Activated T-cell treated with anti-CD3 and anti-CD28 coated beads, Interleukin-2, amount 50 U/mL, for 4 hours (primary cell): ENCODE results near the gene MCF2L2. TPM values are rescaled to one million over a fixed set of nuclear protein-coding genes. Genes with fewer than 3 reads are reported as not detected.

Experiments
- ATAC-seq, 2 donors: fragments of 200-7000 bp; cut with Tn5 transposase; one replicate each; pipeline ENCODE4 v1.10.0; 2021
- DNase-seq: peaks from one replicate; pipeline ENCODE4 v3.0.0-alpha.2; 2020
- H3K27me3 Mint-ChIP-seq: one replicate; pipeline ENCODE4 v1.8.0; 2021; ENCODE audit warnings: low read depth, mixed read lengths
- H3K36me3 Mint-ChIP-seq: one replicate; pipeline ENCODE4 v1.8.0; 2022; ENCODE audit warnings: mixed read lengths; ENCODE audit not compliant: insufficient read depth
- H3K4me1 Mint-ChIP-seq: one replicate; pipeline ENCODE4 v1.8.0; 2021; ENCODE audit warnings: low read depth, mixed read lengths
- H3K4me3 Mint-ChIP-seq: one replicate; pipeline ENCODE4 v1.8.0; 2021; ENCODE audit warnings: mild to moderate bottlenecking, moderate library complexity, mixed read lengths
- H3K9me3 Mint-ChIP-seq: one replicate; pipeline ENCODE4 v1.8.0; 2021; ENCODE audit warnings: mixed read lengths
- total RNA-seq, 3 donors: library from RNA; stranded (reverse); gene quantifications; one replicate each; pipeline ENCODE4 v1.2.1, GENCODE V29; 2021

The MCF2L2 gene
- total RNA-seq, 3 donors from 2014 or later = 0.58 to 1.4 (median 1.3) TPM

DNA sequence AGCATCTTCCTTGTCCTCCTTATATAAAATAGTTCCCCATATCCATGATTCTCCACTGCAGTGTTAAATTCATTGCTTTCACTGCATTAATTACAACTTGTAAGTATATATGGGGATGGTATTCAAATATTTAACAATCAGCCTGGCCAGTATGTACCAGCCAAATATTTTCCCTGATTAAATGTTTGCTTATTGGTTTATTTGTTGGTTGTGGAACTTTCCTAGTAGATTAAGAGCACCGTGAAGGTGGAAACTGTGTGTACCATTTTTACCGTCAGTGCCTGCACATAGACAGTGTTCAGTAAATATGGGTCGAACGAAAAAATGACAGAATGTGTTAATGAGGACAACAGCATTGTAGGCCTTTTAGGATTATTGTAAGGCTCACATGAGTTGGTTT lies 272.9 kb downstream of the MCF2L2 start:
- peaks cover 20% of the 10 kb centered on the region for H3K4me1 Mint-ChIP-seq
- no peak for ATAC-seq
- no peak for DNase-seq
- no peak overlapping the region for H3K4me3 Mint-ChIP-seq
- H3K36me3 Mint-ChIP-seq = peaks cover 10% of the 10 kb centered on the region
- H3K9me3 Mint-ChIP-seq = no peaks in the 10 kb centered on the region
- H3K27me3 Mint-ChIP-seq = no peaks in the 10 kb centered on the region

DNA sequence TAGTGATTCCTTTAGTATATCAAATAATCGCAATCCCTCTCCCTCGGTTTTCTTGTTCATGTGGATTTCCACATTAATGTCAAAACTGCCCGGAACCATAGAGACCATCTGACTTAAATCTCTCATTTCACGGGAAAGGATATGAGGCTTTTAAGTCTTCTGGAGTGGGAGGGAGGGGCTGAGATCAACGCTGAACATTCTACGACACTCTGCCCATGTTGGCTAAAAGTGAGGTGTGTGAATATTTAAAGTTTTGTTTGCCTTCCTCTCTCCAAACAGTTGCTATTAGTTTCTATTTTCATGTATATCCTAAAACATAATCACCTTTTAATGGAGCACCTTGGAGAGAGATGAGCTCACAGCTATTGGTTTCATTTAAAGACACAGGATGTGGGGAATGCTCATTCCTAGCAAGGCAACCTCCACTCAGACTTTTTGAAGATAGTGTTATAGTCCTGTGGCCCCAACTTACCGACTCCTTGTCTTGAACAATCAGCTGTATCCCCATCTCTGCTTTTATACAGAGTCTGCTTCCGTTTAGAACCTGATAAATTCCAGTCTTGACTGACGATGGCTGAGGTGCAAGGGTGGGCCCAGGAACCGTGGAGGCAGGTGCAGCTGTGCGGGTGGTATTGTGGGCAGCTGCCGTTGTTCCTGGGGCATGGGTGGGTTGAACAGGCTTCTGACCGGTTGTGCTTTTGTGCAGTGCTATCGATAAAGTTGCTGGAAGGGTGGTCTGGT lies 275.0 kb downstream of the MCF2L2 start:
- H3K36me3 Mint-ChIP-seq = peaks cover 10% of the 10 kb centered on the region
- H3K9me3 Mint-ChIP-seq = no peaks in the 10 kb centered on the region
- no peaks in the 10 kb centered on the region for H3K27me3 Mint-ChIP-seq
- H3K4me3 Mint-ChIP-seq = no peak overlapping the region
- ATAC-seq (no peak), DNase-seq (no peak)
- peaks cover 6% of the 10 kb centered on the region for H3K4me1 Mint-ChIP-seq

DNA sequence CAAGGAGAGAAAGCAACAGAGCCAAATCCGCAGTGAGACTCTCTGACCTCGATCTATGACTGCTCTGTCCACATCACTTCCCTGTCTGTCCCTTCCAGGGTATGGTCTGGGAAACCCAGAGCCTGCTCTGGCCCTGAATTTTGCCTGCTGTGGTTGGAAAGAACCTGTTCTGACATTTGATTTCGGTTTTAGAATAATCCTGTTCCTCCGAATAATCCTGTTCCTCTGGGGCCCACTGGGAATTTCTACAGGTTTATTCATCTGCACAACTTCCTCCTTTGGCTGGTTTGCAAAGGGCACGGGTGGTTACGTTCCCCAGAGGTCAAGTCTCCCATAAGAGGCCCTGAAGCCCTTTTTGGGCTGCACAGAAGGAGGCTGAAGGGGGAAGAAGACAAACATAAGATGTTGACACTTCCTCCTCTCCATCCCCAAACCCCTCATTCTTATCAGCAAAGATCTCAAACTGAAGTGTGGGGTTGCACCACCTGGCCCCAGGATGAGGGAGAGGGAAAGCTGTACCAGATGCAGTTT lies 276.5 kb downstream of the MCF2L2 start:
- Mint-ChIP-seq H3K4me3 (no peak overlapping the region), H3K9me3 (no peaks in the 10 kb centered on the region), H3K36me3 (peaks cover 11% of the 10 kb centered on the region), H3K4me1 (no peaks in the 10 kb centered on the region), H3K27me3 (no peaks in the 10 kb centered on the region)
- DNase-seq (no peak), ATAC-seq (no peak)

DNA sequence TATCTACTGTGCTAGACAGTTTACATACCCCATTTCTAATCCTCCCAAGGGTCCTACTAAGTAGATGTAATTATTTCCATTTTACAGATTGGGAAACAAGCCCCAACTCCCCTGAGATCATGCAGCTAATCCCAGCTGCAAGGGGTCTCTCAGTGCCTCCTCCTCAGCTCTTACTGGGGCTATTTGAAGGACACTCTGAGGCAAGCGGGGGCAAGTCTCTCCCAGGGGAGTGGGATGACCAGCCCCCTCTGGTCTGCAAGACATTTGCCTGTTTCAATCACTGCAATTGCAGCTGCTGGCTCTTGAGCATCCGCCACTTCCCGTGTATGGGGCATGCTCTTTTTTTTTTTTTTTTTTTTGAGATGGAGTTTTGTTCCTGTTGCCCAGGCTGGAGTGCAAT lies 277.3 kb downstream of the MCF2L2 start:
- no peaks in the 10 kb centered on the region for H3K9me3 Mint-ChIP-seq
- H3K27me3 Mint-ChIP-seq = no peaks in the 10 kb centered on the region
- ATAC-seq (no peak), DNase-seq (no peak)
- no peaks in the 10 kb centered on the region for H3K4me1 Mint-ChIP-seq
- peaks cover 11% of the 10 kb centered on the region for H3K36me3 Mint-ChIP-seq
- H3K4me3 Mint-ChIP-seq = no peak overlapping the region

DNA sequence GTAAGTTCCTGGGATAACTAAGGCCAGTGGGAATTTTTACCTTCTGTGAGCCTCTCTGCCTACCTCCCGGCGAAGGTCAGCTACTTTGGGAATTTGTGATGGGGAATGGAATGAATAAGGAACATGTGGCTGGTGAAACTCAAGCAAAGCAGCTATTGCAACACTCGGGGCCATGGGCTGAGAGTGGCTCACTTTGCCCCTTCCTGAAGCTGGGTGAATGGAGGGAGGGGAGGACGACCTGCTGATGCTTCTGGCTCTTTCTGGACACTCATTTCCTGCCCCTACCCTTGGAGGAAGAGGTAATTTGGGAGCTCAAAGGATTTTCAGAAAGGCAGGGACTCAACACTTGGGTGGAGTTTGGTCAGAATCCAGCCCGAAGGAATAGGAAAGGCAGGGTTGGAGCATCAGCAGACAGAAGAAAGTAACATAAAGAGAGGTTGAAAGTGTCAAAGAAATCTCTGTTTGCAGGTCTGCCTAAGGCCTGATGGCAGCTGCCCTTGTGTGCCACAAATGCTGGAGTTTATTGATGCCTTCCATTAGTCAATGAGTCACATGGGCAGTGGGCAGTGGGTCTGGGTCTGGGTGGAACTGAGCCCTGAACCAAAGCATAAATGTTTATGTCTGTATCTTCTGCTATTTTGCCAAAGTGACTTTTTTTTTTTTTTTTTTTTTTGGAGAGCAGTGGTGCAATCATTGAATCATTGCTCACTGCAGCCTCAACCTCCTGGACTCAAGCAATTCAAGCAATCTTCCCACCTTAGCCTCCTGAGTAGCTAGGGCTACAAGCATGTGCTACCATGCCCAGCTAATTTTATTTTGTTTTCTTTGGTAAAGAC lies 278.3 kb downstream of the MCF2L2 start:
- H3K36me3 Mint-ChIP-seq = peaks cover 11% of the 10 kb centered on the region
- no peaks in the 10 kb centered on the region for H3K27me3 Mint-ChIP-seq
- no peaks in the 10 kb centered on the region for H3K9me3 Mint-ChIP-seq
- DNase-seq (no peak), ATAC-seq (no peak)
- H3K4me3 Mint-ChIP-seq = no peak overlapping the region
- no peaks in the 10 kb centered on the region for H3K4me1 Mint-ChIP-seq

DNA sequence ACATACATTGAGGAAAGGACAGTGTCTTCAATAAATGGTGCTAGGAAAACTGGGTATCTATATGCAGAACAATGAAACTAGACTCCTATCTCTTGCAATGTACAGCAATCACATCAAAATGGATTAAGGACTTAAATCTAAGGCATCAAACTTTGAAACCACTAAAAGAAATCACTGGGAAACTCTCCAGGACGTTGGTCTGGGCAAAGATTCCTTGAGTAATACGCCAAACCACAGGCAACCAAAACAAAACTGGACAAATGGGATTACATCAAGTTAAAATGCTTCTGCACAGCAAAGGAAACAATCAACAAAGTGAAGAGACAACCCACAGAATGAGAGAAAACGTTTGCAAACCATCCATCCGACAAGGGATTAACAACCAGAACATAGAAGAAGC lies 280.4 kb downstream of the MCF2L2 start:
- peaks cover 11% of the 10 kb centered on the region for H3K36me3 Mint-ChIP-seq
- H3K4me1 Mint-ChIP-seq = no peaks in the 10 kb centered on the region
- H3K9me3 Mint-ChIP-seq = no peaks in the 10 kb centered on the region
- H3K4me3 Mint-ChIP-seq = no peak overlapping the region
- ATAC-seq (no peak), DNase-seq (no peak)
- H3K27me3 Mint-ChIP-seq = no peaks in the 10 kb centered on the region

DNA sequence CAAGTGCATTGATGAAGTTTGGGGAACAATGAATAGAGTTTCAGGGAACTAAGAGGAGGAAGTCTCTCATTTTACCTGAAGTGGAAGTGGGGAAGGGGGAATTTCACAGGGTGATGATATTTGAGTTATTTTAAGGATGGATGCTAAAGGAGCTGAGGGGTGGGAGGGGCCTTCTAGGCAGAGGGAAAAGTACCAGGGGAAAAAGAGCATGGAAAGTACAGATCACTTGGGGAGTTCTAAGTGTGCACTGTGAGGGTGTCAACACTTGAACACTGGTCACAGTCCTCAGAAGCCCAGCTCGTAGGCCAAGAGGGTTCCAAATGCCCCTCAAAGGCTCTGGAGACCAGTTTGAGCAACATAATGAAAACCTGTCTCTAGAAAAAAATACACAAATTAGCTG lies 284.1 kb downstream of the MCF2L2 start:
- no peaks in the 10 kb centered on the region for H3K4me1 Mint-ChIP-seq
- H3K36me3 Mint-ChIP-seq = peaks cover 16% of the 10 kb centered on the region
- ATAC-seq (no peak), DNase-seq (no peak)
- H3K9me3 Mint-ChIP-seq = no peaks in the 10 kb centered on the region
- H3K4me3 Mint-ChIP-seq = no peak overlapping the region
- no peaks in the 10 kb centered on the region for H3K27me3 Mint-ChIP-seq

DNA sequence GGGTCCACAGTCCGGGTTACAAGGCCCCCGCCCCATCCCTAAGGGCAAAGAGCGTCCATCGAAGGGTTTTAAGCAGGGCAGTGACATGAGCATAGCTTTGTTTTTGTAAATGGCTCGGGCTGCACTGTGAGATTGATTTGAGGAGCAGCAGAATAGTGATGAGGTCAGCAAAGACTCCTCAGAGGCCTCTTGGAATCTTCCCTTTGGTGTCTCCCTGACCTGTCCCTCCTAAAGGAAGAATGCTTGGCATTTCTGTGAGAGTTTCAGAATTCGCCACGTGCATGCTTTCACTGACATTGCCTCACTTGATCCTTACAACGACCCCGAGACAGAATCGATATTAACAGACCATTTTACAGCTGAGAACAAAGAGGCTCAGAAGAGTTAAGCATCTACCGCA lies 286.2 kb downstream of the MCF2L2 start:
- DNase-seq (no peak), ATAC-seq (no peak)
- Mint-ChIP-seq H3K4me1 (no peaks in the 10 kb centered on the region), H3K9me3 (no peaks in the 10 kb centered on the region), H3K36me3 (peaks cover 19% of the 10 kb centered on the region), H3K4me3 (no peak overlapping the region), H3K27me3 (no peaks in the 10 kb centered on the region)

DNA sequence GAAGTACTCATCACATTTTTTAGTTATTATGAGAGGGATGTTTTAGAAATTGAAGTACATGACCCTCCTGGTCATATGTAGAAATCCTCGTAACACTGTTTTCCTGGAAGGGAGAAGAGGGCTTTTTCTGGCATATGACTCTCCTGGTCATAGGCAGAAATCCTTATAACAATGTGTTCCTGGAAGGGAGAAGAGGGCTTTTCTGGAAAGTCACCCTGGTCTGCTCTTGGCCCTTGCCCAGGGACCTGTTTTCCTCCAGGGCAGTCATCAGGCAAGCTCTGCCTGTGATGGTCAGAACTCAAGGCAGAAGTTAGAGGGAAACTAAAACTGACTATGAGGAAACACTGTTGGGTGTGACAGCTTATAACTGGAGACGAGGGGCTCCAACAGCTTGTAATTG lies 293.6 kb downstream of the MCF2L2 start:
- Mint-ChIP-seq H3K36me3 (peaks cover 43% of the 10 kb centered on the region), H3K4me1 (no peaks in the 10 kb centered on the region), H3K27me3 (no peaks in the 10 kb centered on the region), H3K9me3 (no peaks in the 10 kb centered on the region), H3K4me3 (no peak overlapping the region)
- ATAC-seq (no peak), DNase-seq (no peak)

DNA sequence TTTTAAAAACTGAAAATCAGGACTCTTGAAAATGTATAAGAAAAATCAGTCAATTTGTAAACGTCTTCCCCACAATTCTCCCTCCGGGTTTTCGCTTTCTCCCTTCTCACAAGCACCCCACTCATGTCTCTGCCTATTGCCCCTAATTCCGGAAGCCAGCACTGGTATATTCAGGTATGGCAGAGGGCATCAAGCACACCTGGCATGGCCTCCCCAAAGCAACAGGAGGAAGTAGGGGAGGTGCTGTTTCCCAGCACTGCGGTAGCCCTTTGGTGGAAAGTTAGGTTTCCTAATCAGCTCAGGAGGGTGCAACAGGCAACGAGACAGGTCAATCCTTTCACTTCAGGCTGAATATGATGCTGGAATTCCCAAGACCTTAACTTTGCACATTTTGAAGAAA lies 296.0 kb downstream of the MCF2L2 start:
- no peaks in the 10 kb centered on the region for H3K27me3 Mint-ChIP-seq
- ATAC-seq (no peak), DNase-seq (no peak)
- H3K4me3 Mint-ChIP-seq = no peak overlapping the region
- H3K4me1 Mint-ChIP-seq = no peaks in the 10 kb centered on the region
- H3K9me3 Mint-ChIP-seq = peaks cover 11% of the 10 kb centered on the region
- H3K36me3 Mint-ChIP-seq = peaks cover 48% of the 10 kb centered on the region

DNA sequence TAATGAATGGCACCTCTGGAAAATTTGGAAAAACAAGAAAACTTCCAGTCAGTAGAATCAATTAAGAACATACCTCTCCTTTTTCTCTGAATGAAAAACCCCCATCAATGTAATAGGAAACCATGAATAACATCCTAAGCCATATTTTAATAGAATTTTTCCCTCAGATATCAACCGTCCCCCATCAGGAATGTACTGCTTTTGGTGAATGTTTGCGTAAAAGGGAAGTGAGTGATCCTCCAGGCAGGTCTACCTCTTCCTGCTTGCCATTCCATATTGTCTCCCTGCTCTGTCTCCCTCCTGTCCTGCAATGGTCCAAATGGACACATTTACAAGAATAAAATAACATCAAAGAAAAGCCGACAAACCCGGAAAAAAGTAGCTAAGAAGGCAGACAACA lies 296.7 kb downstream of the MCF2L2 start:
- no peaks in the 10 kb centered on the region for H3K4me1 Mint-ChIP-seq
- ATAC-seq (no peak), DNase-seq (no peak)
- H3K36me3 Mint-ChIP-seq = peaks cover 48% of the 10 kb centered on the region
- peaks cover 11% of the 10 kb centered on the region for H3K9me3 Mint-ChIP-seq
- no peaks in the 10 kb centered on the region for H3K27me3 Mint-ChIP-seq
- H3K4me3 Mint-ChIP-seq = no peak overlapping the region

DNA sequence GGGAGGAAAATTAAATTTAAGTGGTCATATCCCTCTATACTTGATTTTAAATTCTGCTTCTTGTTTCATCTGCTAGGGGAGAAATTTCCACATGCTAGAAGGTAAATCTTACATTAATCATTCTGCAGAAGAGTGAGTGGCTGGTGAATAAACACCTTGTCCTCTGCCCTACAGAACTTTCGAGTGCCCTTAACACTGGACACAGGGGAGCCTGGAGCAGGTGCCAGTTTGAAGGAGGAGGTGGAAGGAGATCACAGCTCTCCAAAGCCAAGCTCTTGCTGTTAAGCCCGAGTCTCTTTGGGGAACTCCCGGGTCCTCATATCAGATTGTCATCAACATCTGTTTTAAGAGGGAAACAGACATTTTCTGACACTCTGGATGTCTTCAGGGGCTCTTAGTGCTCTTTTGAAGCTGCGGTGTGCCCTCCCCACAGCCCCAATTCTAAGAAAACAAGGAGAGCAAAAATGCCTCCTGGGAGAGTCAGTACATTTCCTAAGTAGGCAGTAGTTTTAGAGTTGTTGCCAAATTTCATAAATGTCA lies 297.2 kb downstream of the MCF2L2 start:
- no peak overlapping the region for H3K4me3 Mint-ChIP-seq
- DNase-seq (no peak), ATAC-seq (no peak)
- peaks cover 11% of the 10 kb centered on the region for H3K9me3 Mint-ChIP-seq
- H3K27me3 Mint-ChIP-seq = no peaks in the 10 kb centered on the region
- peaks cover 48% of the 10 kb centered on the region for H3K36me3 Mint-ChIP-seq
- no peaks in the 10 kb centered on the region for H3K4me1 Mint-ChIP-seq

DNA sequence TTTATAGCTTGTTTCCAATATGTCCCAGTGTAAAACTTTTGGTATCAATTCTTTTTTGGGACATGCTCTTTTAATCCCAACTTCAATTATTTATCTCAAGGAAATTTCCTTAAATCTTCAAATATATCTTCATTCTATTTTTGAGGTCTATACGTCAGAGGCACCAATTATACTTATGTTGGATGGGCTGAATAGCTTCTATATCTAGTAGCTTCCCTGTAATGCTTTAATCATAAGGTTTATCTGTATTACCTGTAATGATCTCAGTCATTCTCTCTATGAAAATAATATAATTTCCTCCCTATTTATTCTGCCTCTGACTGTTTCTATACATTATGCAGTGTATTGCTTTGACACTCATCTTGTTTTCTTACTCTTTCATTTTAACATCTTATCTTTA lies 299.2 kb downstream of the MCF2L2 start:
- Mint-ChIP-seq H3K4me3 (no peak overlapping the region), H3K4me1 (no peaks in the 10 kb centered on the region), H3K27me3 (no peaks in the 10 kb centered on the region), H3K36me3 (peaks cover 38% of the 10 kb centered on the region), H3K9me3 (peaks cover 11% of the 10 kb centered on the region)
- ATAC-seq = no peak
- DNase-seq = no peak

DNA sequence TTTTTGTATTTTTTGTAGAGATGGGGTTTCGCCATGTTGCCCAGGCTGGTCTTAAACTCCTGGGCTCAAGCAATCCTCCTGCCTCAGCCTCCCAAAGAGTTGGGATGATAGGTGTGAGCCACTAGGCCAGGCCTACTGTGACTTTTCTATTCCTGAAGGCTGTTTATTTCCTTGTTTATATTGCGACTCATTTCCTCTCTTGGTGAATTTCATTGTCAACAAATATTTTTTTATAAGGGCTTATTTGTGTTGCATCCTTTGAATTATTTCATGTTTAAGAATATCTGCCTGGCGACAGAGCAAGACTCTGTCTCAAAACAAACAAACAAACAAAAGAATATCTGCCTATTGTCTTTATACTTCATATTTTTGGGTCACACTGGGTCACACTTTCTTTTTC lies 299.7 kb downstream of the MCF2L2 start:
- peaks cover 32% of the 10 kb centered on the region for H3K36me3 Mint-ChIP-seq
- H3K4me3 Mint-ChIP-seq = no peak overlapping the region
- H3K27me3 Mint-ChIP-seq = no peaks in the 10 kb centered on the region
- DNase-seq = no peak
- H3K9me3 Mint-ChIP-seq = peaks cover 11% of the 10 kb centered on the region
- no peak for ATAC-seq
- no peaks in the 10 kb centered on the region for H3K4me1 Mint-ChIP-seq
